Retinal pigment epithelial cell (primary cell): Measurements from ENCODE around the gene TCF12.

ENCODE experiments used
- DNase-seq: peaks from one replicate; pipeline ENCODE4 v3.0.0-alpha.2; 2010; ENCODE audit warnings: low read depth
- H3K4me3 ChIP-seq: 2 replicates; pipeline ENCODE4 v1.5.1; 2011; ENCODE audit warnings: mild to moderate bottlenecking, low read length, control low read depth, moderate library complexity
- CTCF ChIP-seq: conservative IDR thresholded peaks from 2 replicates; pipeline ENCODE4 v1.5.1; 2011; ENCODE audit warnings: low read depth, low read length, control low read depth, inconsistent platforms

Gene TCF12

GRCh38 chr15:57034613-57035012, 116.2 kb downstream of the TCF12 start:
- no peak overlapping the region for H3K4me3 ChIP-seq
- DNase-seq = no peak
- TF ChIP-seq CTCF = no peak

- no peak overlapping the region for H3K4me3 ChIP-seq
- TF ChIP-seq CTCF = no peak
- DNase-seq = no peak
These were observed 117.2 kb downstream of the TCF12 start for GRCh38 chr15:57035664-57036063.

- no peak for TF ChIP-seq CTCF
- no peak for DNase-seq
- H3K4me3 ChIP-seq = no peak overlapping the region
These were observed 117.9 kb downstream of the TCF12 start for GRCh38 chr15:57036352-57036751.

GRCh38 chr15:57037548-57037947, 119.1 kb downstream of the TCF12 start:
- no peak for TF ChIP-seq CTCF
- no peak overlapping the region for H3K4me3 ChIP-seq
- no peak for DNase-seq

- TF ChIP-seq CTCF = no peak
- DNase-seq = no peak
- H3K4me3 ChIP-seq = no peak overlapping the region
These were observed 119.6 kb downstream of the TCF12 start for GRCh38 chr15:57038040-57038439.

GRCh38 chr15:57038496-57038895, 120.1 kb downstream of the TCF12 start:
- DNase-seq = no peak
- no peak for TF ChIP-seq CTCF
- no peak overlapping the region for H3K4me3 ChIP-seq

- TF ChIP-seq CTCF = no peak
- H3K4me3 ChIP-seq = no peak overlapping the region
- DNase-seq = no peak
These were observed 123.0 kb downstream of the TCF12 start for GRCh38 chr15:57041416-57041815.
